Uterus (tissue), 4 donors: Measurements from ENCODE around the gene TSEN34. TPM values are rescaled to one million over a fixed set of nuclear protein-coding genes. Genes with fewer than 3 reads are reported as not detected.
"Not testable (repeated sequence)": the region's sequence is repeated elsewhere in the genome, so short reads cannot be mapped to it uniquely, and the experiment has no call there.

Experiments
- DNase-seq, 2 donors: peaks; one replicate each; pipeline ENCODE4 v3.0.0-alpha.2; 2019 to 2020
- H3K27ac ChIP-seq, 2 donors: fragments of 200-600 bp; sonication (generic); 1 replicate in 1 of 2; 2 replicates in 1 of 2; pipeline ENCODE4 v1.5.1; 2016 to 2018
- H3K27me3 ChIP-seq, 2 donors: fragments of 200-600 bp; sonication (generic); one replicate each; pipeline ENCODE4 v1.5.1; 2018 to 2019; ENCODE audit warnings: control low read depth in 1 of 2
- H3K36me3 ChIP-seq, 2 donors: fragments of 200-600 bp; sonication (generic); one replicate each; pipeline ENCODE4 v1.5.1; 2019; ENCODE audit warnings: control low read depth in 1 of 2
- H3K4me1 ChIP-seq, 2 donors: fragments of 200-600 bp; sonication (generic); one replicate each; pipeline ENCODE4 v1.5.1; 2018 to 2019; ENCODE audit warnings: control low read depth in 1 of 2
- H3K4me3 ChIP-seq, 2 donors: fragments of 200-600 bp; sonication (generic); 1 replicate in 1 of 2; 2 replicates in 1 of 2; pipeline ENCODE4 v1.5.1; 2018 to 2019; ENCODE audit warnings: mild to moderate bottlenecking in 1 of 2
- H3K9me3 ChIP-seq, 2 donors: fragments of 200-600 bp; sonication (generic); one replicate each; pipeline ENCODE4 v1.5.1; 2019; ENCODE audit warnings: control low read depth in 1 of 2
- intact Hi-C: fragments of 100-400 bp; cut with DNase I; formaldehyde crosslinking; loops from one replicate; pipeline ENCODE4 v1.15.1; 2023; ENCODE audit warnings: low total_unique reads
- total RNA-seq, 4 donors: library from RNA; depleted of rRNA in 3 of 4; stranded (reverse); fragments of >200 nt in 3 of 4; gene quantifications; one replicate each; pipeline versions ENCODE4 v1.1.0 to v1.2.4, GENCODE V29; 2014 to 2023
- donor health status: DM: yes; HTN: yes; CAD: no.

Gene TSEN34
- total RNA-seq, 4 donors from 2014 or later: 13.1 to 66.4 (median 32.2) TPM

GRCh38 chr19:54242646-54243045 is 51.5 kb downstream of the TSEN34 start, which contains the start of gene LILRA6:
TSS of gene LILRA6 (minus strand) at chr19:54242790.
- DNase-seq, intact Hi-C loops: not testable (repeated sequence)

GRCh38 chr19:54243809-54244208 is 52.7 kb downstream of the TSEN34 start:
- H3K36me3 ChIP-seq, H3K27me3 ChIP-seq, H3K27ac ChIP-seq, H3K9me3 ChIP-seq, H3K4me1 ChIP-seq, H3K4me3 ChIP-seq, intact Hi-C loops, DNase-seq: not testable (repeated sequence)

More at GRCh38 chr19:54242646-54243045, 51.5 kb downstream of the TSEN34 start, which contains the start of gene LILRA6:
- not testable (repeated sequence) for H3K27ac ChIP-seq, H3K4me1 ChIP-seq, H3K9me3 ChIP-seq, H3K27me3 ChIP-seq, H3K4me3 ChIP-seq, H3K36me3 ChIP-seq

Other genes with a start within 250 kb of the TSEN34 start
- under 1 TPM in 2 of 4 donors, not detected in 2; 0.21 to 0.24 TPM for gene CACNG8, start 228.4 kb upstream of the TSEN34 start, total RNA-seq
- gene CACNG6, start 199.7 kb upstream of the TSEN34 start, total RNA-seq: 1 to 10 TPM in 1 of 4 donors, under 1 TPM in 1, not detected in 2; 0.55 to 1.7 TPM
- not detected for gene VSTM1, start 127.4 kb upstream of the TSEN34 start, total RNA-seq
- not detected for gene TARM1, start 109.9 kb upstream of the TSEN34 start, total RNA-seq
- gene OSCAR, start 90.5 kb upstream of the TSEN34 start, total RNA-seq: 1 to 10 TPM in 1 of 4 donors, under 1 TPM in 1, not detected in 2; 0.91 to 6.5 TPM
- gene NDUFA3, start 88.5 kb upstream of the TSEN34 start, total RNA-seq: 10 to 100 TPM in 1 of 4 donors, 1 to 10 TPM in 2, not detected in 1; 4.7 to 65.8 (median 5.5) TPM
- 10 to 100 TPM in 2 of 4 donors, 1 to 10 TPM in 1, under 1 TPM in 1; 0.88 to 37.1 (median 9.9) TPM for gene TFPT, start 75.7 kb upstream of the TSEN34 start, total RNA-seq
- gene PRPF31, start 75.6 kb upstream of the TSEN34 start, total RNA-seq: 10 to 100 TPM; 17.9 to 97.3 (median 52.6) TPM
- gene CNOT3, start 53.5 kb upstream of the TSEN34 start, total RNA-seq: 10 to 100 TPM in 2 of 4 donors, 1 to 10 TPM in 1, under 1 TPM in 1; 0.88 to 41.6 (median 9.9) TPM
- gene LENG1, start 31.6 kb upstream of the TSEN34 start, total RNA-seq: 10 to 100 TPM in 2 of 4 donors, 1 to 10 TPM in 2; 3.7 to 52.8 (median 23.8) TPM
- gene TMC4, start 18.1 kb upstream of the TSEN34 start, total RNA-seq: 10 to 100 TPM in 1 of 4 donors, 1 to 10 TPM in 2, not detected in 1; 1.3 to 31.0 (median 3.0) TPM
- gene MBOAT7, start 1.7 kb upstream of the TSEN34 start, total RNA-seq: 10 to 100 TPM in 3 of 4 donors, 1 to 10 TPM in 1; 5.3 to 47.8 (median 19.2) TPM
- 1,000 to 10,000 TPM; 1,240 to 3,586 (median 2,088) TPM for gene RPS9, start 9.6 kb downstream of the TSEN34 start, total RNA-seq
- gene LILRB3, start 31.7 kb downstream of the TSEN34 start, total RNA-seq: 1 to 10 TPM in 2 of 4 donors, not detected in 2; 3.0 to 5.3 TPM
- 1 to 10 TPM in 2 of 4 donors, not detected in 2; 1.0 to 1.7 TPM for gene LILRA6, start 51.5 kb downstream of the TSEN34 start, total RNA-seq
- 1 to 10 TPM in 3 of 4 donors, not detected in 1; 3.2 to 3.7 (median 3.7) TPM for gene LILRB5, start 66.0 kb downstream of the TSEN34 start, total RNA-seq
- 1 to 10 TPM in 3 of 4 donors, under 1 TPM in 1; 0.41 to 4.2 (median 1.7) TPM for gene LILRB2, start 89.8 kb downstream of the TSEN34 start, total RNA-seq
- gene LILRA5, start 121.9 kb downstream of the TSEN34 start, total RNA-seq: 1 to 10 TPM in 2 of 4 donors, under 1 TPM in 1, not detected in 1; 0.35 to 9.7 (median 2.8) TPM
- gene LILRA4, start 147.9 kb downstream of the TSEN34 start, total RNA-seq: not detected
- 10 to 100 TPM in 2 of 4 donors, 1 to 10 TPM in 2; 1.0 to 64.7 (median 9.5) TPM for gene LAIR1, start 173.6 kb downstream of the TSEN34 start, total RNA-seq
- 10 to 100 TPM in 1 of 4 donors, 1 to 10 TPM in 1, not detected in 2; 1.9 to 10.2 TPM for gene TTYH1, start 224.2 kb downstream of the TSEN34 start, total RNA-seq